NCI-H2029 (cell line): ENCODE measurements around the gene PRKG1.

ENCODE experiments used
- DNase-seq: peaks from one replicate; lab custom pipeline; 2025; lab: John Stamatoyannopoulos, UW

PRKG1 gene

GRCh38 chr10:52066383-52066782 is 992.1 kb downstream of the PRKG1 start:
- no peak for DNase-seq

GRCh38 chr10:52068485-52068884 is 994.2 kb downstream of the PRKG1 start:
- DNase-seq, result no peak

GRCh38 chr10:52071814-52072213 is 997.5 kb downstream of the PRKG1 start:
- no peak for DNase-seq

- DNase-seq, result no peak
Measured at GRCh38 chr10:52074505-52075026, 1000.3 kb downstream of the PRKG1 start.

- no peak for DNase-seq
Measured at GRCh38 chr10:52077814-52078213, 1003.5 kb downstream of the PRKG1 start.

GRCh38 chr10:52078397-52078937 is 1004.2 kb downstream of the PRKG1 start:
- DNase-seq, result no peak

GRCh38 chr10:52082307-52082706 is 1008.0 kb downstream of the PRKG1 start:
- no peak for DNase-seq

GRCh38 chr10:52083422-52083821 is 1009.1 kb downstream of the PRKG1 start:
- no peak for DNase-seq

- DNase-seq, result no peak
Measured at GRCh38 chr10:52092390-52092789, 1018.1 kb downstream of the PRKG1 start.

GRCh38 chr10:52098130-52098529 is 1023.8 kb downstream of the PRKG1 start:
- no peak for DNase-seq

GRCh38 chr10:52099026-52099600 is 1024.8 kb downstream of the PRKG1 start:
- DNase-seq, result no peak

GRCh38 chr10:52100011-52100547 is 1025.8 kb downstream of the PRKG1 start:
- no peak for DNase-seq

GRCh38 chr10:52105301-52105700 is 1031.0 kb downstream of the PRKG1 start:
- DNase-seq, result no peak

GRCh38 chr10:52106011-52106410 is 1031.7 kb downstream of the PRKG1 start:
- DNase-seq, result no peak

- no peak for DNase-seq
Measured at GRCh38 chr10:52106899-52107298, 1032.6 kb downstream of the PRKG1 start.

- DNase-seq, result no peak
Measured at GRCh38 chr10:52108236-52108635, 1033.9 kb downstream of the PRKG1 start.

- DNase-seq, result no peak
Measured at GRCh38 chr10:52110576-52110975, 1036.3 kb downstream of the PRKG1 start.

GRCh38 chr10:52111101-52111891 is 1037.0 kb downstream of the PRKG1 start:
- DNase-seq, result no peak

GRCh38 chr10:52115823-52116222 is 1041.5 kb downstream of the PRKG1 start:
- no peak for DNase-seq

GRCh38 chr10:52119507-52119906 is 1045.2 kb downstream of the PRKG1 start:
- DNase-seq, result no peak

GRCh38 chr10:52121688-52122087 is 1047.4 kb downstream of the PRKG1 start:
- DNase-seq, result no peak

- DNase-seq, result no peak
Measured at GRCh38 chr10:52128056-52128683, 1053.9 kb downstream of the PRKG1 start.
